HG02610 (cell line): ENCODE data around the gene ADAMTSL1.

Experiments
- ATAC-seq: cut with Tn5 transposase; IDR thresholded peaks from one replicate; pipeline ENCODE4 v1.9.1; 2021; ENCODE audit warnings: mild to moderate bottlenecking, moderate library complexity; ENCODE audit not compliant: unreplicated experiment

The ADAMTSL1 gene

DNA sequence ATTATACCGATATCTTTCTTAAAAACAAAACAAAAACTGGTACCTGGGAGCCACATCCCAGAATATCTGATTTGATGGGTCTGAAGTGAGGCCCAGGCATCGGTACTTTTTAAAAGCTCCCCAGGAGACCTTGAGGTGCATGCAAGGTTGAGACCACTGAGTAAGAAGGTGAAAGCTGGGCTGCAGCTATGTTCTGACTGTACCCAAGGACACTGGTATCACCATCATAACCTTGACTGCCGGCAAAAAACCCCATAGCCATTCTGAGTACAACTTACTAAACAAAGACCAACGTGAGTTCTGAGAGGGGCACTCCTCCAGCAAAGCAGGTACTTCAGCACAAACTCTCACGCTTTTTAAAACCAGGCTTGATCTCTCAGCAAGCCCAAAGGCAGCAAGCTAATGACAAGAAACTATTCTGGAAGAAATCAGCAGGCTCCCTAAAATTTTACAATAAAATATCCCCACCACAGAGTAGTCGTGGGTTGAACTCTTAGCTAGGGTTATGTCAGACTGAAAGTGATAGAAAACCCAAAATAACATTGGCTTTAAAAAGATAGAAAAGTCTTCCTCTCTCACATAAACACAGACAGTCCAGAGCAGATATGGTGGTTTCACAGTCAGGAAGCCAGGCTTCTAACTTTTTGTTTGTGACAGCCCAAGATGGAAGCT lies 295.1 kb downstream of the ADAMTSL1 start:
- peak; percentile 99 for ATAC-seq

DNA sequence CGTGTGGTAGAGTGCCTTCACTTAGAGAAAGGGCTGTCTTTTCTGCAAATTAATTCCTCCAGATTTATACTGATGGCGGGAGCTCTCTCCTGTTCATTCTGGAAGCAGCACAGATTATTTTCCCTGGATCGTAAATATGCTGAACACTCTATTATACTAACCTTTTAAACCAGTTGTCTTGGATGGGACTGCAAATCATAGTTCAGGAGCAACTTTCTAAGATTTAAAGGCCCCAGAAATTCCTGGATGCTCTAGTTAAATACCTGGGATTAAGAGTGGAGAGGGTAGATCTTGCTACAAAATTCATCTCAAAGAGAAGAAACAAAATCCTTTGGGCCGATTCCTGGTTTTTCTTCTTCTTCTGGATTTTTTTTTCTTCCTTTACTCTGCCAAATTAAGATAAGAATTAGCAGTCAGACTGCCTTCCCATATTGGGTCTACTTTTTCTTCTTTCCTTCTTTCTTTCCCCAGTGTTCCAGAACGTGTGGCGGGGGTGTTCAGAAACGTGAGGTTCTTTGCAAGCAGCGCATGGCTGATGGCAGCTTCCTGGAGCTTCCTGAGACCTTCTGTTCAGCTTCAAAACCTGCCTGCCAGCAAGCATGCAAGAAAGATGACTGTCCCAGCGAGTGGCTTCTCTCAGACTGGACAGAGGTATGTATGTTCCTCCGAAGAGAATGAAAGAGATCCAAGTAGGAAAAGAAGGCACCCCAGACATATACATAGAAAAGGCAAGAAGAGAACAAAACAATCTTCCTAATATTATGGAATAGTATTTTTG lies 296.4 kb downstream of the ADAMTSL1 start:
- no peak for ATAC-seq

DNA sequence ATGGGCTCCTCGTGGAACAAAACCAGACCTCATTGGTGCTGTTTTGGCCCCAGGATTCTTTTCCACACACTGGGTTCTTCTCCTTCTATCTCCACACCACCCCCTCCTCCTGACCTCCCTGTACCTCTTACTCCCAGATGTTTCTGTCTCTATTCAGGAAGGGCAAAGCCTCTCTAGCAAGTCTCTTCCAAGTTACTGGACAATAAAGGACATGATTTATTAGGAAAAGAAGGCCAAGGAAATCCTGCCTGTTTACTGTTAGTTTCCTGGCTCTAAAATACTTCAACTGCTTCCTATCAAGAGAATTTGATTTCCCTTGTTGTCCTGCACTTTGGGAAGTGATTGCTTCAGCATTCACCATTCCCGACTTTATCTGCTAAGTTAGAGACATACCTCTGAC lies 297.1 kb downstream of the ADAMTSL1 start:
- no peak for ATAC-seq

DNA sequence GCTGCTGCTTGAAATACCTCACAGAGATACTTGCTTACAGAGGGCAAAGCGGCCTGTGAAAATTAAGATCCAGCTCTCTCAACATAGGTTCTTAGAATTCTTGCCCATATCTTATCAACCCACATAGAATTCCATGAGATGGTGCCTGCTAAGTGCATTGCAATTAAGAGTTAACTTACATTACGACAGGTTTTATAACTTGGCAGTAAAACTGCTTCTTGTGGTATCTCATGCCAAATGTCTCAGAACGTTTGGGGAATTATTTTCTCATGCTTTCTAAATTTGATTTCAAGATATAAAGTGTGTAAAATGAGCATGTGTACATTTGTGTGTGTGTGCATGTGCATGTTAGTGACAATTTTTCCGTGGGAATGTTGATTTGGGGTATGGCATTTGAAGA lies 297.8 kb downstream of the ADAMTSL1 start:
- ATAC-seq, result no peak

DNA sequence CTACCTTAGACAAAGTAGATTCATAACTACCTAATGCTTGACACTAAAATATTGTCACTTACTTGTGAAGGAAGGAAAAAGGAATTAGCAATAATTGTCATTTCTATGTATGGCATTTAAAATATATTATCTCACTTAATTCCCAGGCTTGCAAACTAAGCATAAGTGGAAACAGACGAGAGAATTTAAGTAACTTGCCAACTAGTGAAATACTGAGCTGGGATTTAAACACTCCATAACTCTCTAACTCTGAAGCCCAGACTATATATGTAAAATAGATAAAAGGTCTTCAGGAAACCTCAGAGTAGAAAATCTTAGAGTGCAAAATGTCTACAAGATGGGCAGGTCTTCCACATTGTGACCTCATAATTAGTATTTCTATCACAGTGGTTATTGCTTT lies 301.3 kb downstream of the ADAMTSL1 start:
- ATAC-seq, result no peak

DNA sequence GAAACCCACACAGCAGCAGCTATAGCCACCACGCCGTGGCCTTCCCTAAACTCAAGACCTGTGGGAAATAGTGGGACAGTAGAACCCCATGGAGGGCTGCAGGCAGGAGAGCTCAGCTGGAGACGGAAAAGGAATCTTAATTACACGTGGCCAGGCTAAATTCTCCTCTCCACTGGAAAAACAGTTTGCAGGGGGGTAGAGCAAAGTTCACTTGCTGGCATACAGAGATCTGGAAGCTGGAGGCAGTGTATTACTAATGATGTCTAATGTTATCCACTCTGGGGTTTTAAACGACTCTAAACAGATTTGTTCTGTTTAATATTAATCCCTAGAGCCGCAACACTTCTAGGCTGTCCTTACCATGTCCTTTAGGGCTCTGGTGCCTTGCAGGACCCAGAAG lies 302.0 kb downstream of the ADAMTSL1 start:
- no peak for ATAC-seq

DNA sequence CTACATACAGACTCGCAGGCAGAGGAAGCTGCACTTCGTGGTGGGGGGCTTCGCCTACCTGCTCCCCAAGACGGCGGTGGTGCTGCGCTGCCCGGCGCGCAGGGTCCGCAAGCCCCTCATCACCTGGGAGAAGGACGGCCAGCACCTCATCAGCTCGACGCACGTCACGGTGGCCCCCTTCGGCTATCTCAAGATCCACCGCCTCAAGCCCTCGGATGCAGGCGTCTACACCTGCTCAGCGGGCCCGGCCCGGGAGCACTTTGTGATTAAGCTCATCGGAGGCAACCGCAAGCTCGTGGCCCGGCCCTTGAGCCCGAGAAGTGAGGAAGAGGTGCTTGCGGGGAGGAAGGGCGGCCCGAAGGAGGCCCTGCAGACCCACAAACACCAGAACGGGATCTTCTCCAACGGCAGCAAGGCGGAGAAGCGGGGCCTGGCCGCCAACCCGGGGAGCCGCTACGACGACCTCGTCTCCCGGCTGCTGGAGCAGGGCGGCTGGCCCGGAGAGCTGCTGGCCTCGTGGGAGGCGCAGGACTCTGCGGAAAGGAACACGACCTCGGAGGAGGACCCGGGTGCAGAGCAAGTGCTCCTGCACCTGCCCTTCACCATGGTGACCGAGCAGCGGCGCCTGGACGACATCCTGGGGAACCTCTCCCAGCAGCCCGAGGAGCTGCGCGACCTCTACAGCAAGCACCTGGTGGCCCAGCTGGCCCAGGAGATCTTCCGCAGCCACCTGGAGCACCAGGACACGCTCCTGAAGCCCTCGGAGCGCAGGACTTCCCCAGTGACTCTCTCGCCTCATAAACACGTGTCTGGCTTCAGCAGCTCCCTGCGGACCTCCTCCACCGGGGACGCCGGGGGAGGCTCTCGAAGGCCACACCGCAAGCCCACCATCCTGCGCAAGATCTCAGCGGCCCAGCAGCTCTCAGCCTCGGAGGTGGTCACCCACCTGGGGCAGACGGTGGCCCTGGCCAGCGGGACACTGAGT lies 303.2 kb downstream of the ADAMTSL1 start:
- ATAC-seq, result no peak

DNA sequence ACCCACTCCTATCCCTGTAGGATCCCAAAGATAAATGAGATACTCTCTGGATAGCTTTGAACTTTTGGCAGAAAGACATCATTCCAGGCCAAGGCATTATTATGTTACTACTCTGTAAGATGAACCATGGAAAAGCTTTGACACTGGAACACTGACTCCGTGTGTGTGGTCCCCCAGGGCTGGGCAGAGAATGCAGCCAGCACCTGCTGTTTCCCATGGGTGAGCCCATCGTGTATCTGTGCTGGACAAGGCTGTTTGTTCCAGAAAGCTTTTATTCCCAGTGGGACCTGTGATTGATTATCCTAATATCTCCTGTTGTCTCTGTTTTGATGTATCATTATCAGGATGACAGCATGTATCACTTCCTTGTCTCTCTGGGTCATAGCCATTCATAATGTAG lies 304.2 kb downstream of the ADAMTSL1 start:
- no peak for ATAC-seq

DNA sequence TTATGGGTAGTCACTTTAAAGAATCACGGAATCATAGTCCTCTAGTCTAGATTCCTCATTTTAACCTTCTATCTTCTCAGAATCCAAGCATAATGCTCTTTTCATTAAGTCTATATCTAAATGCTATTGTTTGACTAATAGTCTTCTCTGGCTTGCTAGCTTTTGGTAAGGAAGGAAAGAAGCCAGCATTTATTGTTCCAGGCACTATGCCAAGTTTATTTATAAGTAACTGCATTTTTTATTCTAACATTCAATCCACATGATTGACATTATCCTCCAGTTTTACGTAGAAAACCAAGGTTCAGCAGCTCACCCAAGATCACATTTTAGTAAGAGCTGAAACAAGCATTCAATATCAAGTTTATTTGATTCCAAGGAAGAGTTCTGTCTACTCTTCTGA lies 304.9 kb downstream of the ADAMTSL1 start:
- ATAC-seq, result no peak

DNA sequence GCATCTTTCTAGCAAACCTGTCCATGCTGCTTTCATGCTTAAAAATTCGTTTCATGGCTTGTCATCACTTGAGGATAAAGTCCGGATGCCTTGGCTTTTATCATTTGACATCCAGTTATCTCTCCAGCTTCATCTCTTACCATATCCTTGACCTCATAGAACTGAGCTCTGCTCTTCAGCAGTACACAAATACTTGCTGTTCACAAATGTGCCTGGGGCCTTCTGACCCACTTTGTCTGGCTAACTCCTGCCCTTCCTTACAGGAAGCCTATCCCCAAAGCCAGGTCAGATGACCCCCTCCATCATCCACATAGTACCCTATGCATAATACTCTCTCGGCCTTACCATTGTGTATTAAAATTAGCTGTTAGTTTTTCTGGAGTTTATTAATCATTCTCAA lies 310.0 kb downstream of the ADAMTSL1 start:
- no peak for ATAC-seq

DNA sequence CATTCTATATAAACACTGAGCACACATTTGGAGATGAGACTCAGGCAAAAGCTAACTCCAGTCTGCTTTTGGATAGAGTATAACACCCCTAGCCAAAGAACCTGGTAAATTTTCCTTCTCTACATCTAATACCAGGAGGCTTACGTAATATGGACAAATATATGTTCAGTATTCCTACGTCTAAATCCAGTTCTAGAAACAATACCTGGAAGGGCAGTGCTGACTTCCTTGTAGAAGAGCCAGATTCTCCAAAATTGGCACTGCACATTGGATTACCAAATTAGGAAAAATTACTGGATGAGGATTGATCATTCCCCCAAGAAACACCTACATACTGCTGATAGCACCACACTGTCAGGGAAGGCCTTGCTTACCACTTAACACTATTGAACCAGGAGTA lies 311.7 kb downstream of the ADAMTSL1 start:
- ATAC-seq, result no peak

DNA sequence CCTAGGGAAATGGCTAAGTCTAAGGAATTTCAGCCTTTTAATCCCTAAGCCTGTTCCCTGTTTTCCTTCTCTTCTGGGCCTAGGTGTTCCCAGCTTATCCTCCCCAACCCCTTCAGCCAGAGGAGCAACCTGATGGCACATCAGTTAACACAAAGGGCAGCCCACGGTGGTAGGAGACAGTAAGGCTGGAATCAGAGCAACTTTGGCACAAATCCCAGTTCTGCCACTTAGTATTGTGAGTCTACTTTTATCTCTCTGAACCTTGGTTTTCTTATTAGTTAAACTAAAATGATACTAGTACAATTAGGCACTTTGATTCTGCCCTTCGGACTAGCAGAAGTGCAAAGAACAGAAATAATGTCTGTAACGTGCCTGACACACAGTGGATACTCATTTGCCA lies 312.2 kb downstream of the ADAMTSL1 start:
- no peak for ATAC-seq

DNA sequence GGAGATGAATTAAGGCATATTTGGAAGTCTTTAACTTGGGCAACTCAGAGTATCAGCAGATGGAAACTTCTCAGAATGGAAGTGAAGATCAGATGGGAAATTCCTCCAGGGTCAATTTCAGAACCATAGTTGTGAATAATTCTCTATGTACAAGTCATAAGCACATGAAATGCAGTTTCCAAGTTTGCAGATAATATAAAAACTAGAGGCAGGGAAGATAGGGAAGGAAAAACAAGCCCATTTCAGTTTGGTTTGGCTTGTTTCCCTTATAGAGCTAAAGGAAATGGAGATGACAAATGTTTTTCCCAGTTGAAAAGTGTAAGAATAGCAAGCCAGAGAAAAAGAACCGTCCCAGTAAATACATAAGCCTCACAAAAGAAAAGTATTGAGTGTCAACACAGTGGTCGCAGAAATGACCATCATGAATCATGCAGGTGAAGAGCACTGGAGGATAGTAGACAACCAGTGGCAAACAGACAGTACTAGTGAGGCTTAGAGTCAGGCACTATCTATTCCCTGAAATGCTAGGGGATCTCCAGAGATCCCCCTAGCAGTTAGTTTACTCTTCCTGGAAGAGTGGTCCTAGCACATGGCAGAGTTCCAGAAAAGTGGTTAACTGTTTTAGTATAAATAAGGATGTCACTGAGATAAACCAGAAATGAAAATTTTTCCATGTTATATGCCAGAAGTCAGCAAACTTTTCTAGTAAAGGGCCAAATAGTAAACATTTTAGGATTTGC lies 313.1 kb downstream of the ADAMTSL1 start:
- ATAC-seq, result no peak

DNA sequence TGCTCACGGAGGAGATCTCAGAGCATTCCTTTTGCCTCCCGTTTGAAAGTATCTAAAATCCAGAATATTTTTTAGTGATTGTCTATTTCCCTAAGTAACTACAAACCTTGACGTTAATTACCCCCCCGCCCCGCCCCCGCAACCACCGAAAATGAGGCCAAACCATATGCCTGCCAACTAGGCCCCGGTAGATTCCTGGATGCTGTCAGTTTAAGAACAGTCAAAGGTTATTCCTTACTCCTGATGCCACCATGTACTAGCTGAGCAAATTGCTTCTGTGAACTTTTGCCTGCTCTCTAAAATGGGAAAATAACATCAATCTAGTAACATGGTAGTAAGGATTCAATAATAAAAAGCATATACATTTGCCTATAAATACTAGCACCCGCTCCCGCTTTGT lies 314.3 kb downstream of the ADAMTSL1 start:
- ATAC-seq, result no peak

DNA sequence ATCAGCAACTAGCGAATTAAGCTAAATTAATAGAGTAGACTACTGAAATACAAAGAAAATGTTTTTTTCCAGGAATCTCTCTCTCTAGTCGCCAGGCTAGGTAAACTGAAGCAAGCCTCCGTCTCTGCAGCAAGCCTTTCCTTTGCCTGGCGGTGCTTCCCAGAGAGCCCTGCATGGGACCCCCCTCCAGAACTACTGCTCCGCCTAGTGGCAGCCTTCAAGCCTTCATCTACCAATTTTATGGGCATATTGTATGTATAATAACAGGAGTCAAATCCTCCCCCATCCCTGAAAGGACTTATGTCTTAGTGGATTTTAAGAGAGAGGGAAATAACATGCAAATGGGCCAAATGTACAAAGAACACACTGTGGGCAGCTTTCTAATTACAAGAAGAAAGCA lies 317.1 kb downstream of the ADAMTSL1 start:
- no peak for ATAC-seq

DNA sequence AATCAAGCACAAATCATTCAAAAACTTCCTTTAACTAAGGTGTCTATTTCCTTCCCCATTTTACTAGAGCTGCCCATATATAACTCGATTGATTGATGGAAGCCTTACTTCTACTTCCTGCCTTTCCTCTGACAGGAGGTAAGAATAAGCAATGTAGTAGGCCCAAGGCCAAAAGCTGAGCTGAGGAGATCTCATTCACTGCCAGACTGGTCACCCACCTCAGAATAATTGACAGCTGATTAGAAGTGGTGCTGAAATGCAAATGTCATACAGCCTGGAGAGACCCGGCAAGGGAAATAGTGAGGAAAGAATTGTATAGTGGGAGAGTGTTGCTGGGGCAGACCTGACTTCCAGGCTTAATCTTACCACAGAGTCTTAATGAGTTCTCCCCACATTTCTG lies 319.2 kb downstream of the ADAMTSL1 start:
- no peak for ATAC-seq

DNA sequence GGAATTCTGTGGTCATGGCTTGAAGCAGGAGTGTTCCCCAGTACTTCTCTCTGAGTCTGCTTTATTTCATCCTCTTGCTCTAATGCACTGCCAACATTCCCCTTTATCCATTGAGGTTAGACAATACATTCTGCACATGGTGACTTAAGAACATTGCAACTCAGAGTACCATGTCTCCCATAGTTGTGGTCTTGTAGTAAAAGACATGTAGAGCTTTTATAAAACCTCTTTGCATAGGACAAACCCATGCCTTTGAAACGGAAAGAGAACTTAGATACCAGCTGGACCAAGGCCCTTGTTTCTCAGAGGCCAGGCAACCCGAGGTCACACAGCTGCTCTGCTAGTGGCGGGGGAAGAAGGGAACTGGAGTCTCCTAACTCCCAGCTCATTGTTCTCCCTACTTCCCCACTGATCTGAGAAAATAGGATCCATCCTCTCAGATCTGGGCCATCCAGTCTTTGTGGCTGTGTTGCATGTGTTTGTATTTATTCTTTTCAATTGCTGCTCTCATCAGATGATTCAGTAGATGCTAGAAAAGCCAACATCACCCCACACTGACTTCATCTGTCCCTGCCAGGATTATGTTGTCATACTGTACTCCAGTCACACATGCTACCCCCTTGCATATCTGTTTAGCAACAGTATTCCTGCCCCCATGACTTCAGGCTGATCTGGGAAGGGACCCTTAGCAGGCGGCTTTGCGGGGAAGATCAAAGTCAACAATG lies 322.2 kb downstream of the ADAMTSL1 start:
- no peak for ATAC-seq

DNA sequence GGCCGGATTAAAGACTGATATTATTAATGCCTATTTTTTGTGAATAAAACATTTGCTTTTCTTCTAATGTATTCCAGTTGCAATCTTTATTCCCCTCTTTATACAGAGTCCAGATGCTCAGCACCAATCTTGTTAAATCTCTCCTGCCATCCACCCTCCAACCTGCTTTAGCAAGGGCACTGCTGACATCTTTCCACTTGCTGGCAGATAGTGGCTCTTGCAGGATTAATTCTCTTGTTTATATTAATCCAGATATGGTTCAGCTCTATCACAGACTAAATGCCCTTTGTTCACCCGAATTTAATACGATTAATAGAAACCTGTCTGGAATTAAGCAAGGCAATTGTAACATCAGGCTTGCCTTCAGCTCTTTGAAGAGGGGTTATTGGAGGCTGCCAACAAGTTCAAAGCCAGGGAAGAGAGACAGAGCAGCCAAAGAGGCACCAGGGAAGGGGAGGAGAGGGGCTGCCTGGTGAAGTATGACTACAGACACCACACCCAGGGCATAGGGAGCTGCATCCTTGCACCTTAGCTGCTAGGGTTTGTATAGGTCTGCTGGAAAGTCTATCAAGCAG lies 322.8 kb downstream of the ADAMTSL1 start:
- no peak for ATAC-seq

DNA sequence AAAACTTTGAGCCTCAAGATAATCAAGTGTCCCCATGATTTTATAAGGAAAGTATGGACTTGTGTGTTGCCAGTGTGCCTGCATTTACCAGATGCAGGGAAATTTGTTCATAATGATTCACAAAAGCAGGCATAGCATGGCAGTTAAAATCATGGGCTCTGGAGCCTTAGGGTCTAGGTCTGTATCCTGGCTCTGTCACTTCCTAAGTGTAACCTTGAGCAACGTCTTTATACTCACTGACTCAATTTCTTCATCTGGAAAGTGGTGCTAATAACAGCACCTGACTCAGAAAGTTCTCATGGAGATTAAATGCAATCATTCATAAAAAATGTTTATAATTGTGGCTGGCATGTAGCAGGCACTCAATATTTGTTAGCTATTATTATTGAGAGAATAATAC lies 324.2 kb downstream of the ADAMTSL1 start:
- ATAC-seq, result no peak
